GM19468 (cell line): Measurements from ENCODE around the gene TSSK2.

ENCODE experiments used
- ATAC-seq: cut with Tn5 transposase; IDR thresholded peaks from one replicate; pipeline ENCODE4 v1.9.1; 2021; ENCODE audit warnings: mild to moderate bottlenecking, moderate library complexity, moderate number of reproducible peaks; ENCODE audit not compliant: unreplicated experiment; ENCODE audit errors: extremely low read depth

The TSSK2 gene

DNA sequence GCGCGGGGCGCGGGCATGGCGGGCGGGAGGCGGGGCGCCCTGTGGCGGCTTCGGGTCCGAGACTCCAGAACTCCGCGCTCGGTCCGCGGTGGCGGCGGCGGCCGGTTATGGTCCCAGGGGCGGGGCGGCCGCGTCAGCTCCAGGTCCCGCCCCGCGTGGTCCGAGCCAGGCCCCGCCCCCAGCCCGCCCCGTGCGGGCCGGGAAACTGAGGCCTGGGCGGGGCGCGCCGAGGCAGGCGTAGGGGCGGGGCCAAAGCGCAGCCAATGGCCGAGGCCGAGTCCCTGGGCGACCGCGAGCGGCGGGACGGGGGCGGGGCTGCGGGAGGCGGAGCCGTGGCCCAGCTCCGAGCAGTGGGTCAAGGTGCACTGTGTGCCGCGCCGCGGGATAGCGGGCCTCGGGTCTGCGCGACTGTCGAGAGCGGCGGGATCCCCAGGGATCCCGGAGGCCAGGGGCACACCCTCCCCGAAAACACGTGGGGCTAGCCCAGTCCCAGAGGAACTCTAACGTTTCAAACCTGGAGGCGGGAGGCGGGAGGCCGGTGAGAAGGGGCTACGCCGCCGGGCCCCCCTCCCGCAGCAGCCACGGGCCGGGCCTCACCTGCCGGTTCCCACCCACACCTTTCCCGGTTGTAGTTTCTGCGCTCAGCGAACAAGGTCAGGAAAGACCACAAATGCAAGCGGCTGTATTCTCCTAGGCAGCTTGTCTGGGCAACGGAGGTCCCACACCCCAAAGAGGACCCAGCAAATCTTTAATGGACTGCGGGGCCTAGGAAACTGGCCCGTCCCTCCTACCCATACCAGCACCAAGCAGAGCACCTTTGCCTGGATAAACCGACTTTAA, 47.8 kb downstream of the TSSK2 start, which contains the start of gene SLC25A1:
Gene SLC25A1 (minus strand): TSS at position 80 of the 840 bp plus-strand sequence. CDS start 63 bp downstream, at position 17.
- ATAC-seq = no peak

DNA sequence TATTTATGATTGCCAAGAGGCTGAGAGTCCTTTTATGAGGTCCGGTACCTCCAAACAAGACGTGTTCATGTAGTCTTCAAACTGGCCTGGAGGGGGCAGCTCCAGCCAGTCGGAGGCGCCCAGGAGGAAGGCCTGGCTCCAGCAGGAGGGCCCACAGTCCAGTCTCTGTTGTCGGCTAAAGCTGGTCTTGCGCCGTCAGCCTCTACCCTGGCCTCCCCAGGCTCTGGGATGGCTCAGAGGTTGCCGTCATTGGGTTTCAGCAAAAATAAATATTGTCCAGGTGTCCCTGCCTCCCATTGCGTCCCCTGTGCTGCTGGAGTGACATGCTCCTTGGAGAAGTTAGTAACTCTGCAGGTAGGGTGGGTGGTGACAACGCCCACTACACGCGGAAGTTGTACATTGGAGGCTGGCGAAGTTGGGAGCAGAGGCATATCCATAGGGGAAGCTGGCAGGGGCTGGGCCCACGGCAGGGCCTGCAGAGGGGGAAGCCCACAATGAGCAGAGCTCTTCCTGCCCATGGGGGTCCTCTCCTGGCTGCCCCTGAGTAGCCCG, 48.5 kb downstream of the TSSK2 start:
- no peak for ATAC-seq

DNA sequence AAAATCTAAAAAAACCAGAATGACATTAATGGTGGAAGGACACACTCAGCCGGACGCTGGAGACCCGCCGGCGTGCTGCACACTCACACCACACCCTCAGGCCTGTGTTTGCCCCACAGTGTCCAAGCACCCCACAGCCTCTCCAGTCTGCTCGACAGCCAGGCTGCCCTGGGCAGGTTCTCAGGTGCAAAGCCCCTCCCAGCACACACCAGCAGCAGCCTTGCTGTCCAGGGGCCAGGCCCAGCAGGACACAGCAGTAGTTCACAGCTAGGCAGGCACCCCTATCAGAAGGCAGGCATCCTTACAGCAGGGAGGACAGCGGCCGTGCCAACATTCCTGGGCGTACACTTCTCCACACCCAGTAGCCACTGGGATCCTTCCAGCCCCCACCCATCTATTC, 49.1 kb downstream of the TSSK2 start:
- ATAC-seq = no peak

DNA sequence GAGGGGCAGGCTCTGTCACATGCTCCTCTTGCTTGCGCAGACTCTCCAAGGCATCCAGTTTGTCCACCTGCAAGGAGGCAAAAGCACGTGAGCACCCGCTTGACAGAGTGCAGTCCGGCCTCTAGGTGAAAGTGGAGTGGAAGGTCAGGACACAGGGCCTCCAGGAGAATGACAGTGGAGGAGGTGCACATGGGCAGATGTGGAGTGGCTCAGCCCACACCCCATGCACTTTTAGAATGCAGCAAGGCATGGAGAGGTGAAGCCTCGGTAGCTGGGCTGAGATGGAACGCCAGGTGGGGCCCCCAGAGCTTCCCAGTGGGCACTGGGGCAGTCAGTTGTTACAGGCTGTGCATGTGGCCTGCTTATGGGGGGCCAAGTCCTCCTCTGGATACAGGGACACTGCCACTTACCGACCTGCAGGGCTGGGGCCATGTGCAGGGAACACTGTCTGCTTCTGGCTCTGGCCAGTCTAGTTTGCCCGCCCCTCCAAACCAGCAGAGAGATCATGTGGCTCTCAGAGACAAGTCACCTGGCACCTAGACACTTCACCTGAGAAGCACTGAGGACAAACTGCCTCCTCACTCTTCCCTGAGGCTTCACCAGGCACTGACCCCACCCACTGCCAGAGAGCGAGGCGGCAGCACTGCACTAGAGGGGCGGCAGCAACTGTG, 49.8 kb downstream of the TSSK2 start:
- ATAC-seq = no peak

DNA sequence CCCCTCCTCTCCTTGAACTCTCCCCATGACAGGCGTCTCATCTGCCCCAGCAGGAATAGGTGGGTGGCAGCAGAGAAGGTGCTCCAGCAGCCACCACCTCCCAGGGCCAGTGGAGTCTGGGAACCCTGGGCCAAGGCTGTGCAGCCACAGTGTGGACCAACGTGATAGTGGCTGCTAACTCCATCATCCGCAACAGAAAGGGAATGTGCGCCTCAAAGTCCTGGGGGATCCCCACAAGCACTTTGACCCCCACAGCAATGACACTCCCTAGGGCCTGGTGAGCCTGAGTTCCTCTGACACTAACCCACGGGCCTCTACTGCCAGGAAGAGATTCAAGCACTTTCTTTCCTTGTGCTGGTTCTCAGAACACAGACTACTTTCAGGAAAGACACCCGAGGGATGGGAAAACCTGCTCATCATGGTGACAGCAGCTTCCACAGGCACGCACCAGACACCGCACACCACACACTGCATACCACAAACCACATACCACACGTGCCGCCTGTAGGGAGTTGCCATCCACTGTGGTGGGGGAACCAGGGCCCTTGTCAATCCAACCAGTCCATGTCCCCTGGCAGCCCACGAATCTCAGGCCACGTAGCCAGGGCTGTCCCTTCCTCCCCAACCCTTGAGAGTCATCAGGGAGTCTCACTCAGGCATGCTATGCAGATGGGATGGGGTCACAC, 50.8 kb downstream of the TSSK2 start:
- ATAC-seq = no peak
